ENCODE measurements around the gene IGFBP1. TPM values are rescaled to one million over a fixed set of nuclear protein-coding genes. Genes with fewer than 3 reads are reported as not detected.

The IGFBP1 gene
- total RNA-seq, 4 donors from 2014 or later: not detected

GRCh38 chr7:45911311-45911710, 23.0 kb downstream of the IGFBP1 start:
- no peak for ATAC-seq
- no peaks in the 10 kb centered on the region for H3K9me3 ChIP-seq
- 77 to 81% methylated on average over 8 of the region's 9 CpGs for WGBS, 2 donors (ENCODE audit: low coverage in 1 of 2)
- TF ChIP-seq CTCF (IDR thresholded peaks at IDR 0.05): no peak
- TF ChIP-seq POLR2A (IDR thresholded peaks at IDR 0.05): no peak
- TF ChIP-seq POLR2AphosphoS5 (IDR thresholded peaks at IDR 0.05): no peak
- H3K4me3 ChIP-seq: no peak overlapping the region
- H3K27ac ChIP-seq: no peak overlapping the region
- H3K4me1 ChIP-seq: no peaks in the 10 kb centered on the region
- H3K27me3 ChIP-seq: peaks cover 21% of the 10 kb centered on the region
- H3K36me3 ChIP-seq: peaks cover 0 to 6% of the 10 kb centered on the region in 2 donors

GRCh38 chr7:45912972-45913371, 24.7 kb downstream of the IGFBP1 start:
- H3K4me1 ChIP-seq: peaks cover 0 to 6% (median 0%) of the 10 kb centered on the region in 3 donors
- H3K27ac ChIP-seq: no peak overlapping the region
- H3K27me3 ChIP-seq: peaks cover 36% of the 10 kb centered on the region
- H3K9me3 ChIP-seq: no peaks in the 10 kb centered on the region
- 88 to 96% methylated on average over 5 to 7 of the region's 7 CpGs for WGBS, 2 donors (ENCODE audit: low coverage in 1 of 2)
- no peak for TF ChIP-seq CTCF (IDR thresholded peaks at IDR 0.05)
- no peak for TF ChIP-seq POLR2AphosphoS5 (IDR thresholded peaks at IDR 0.05)
- no peak for TF ChIP-seq POLR2A (IDR thresholded peaks at IDR 0.05)
- TF ChIP-seq EP300 (IDR thresholded peaks at IDR 0.05): no peak
- peaks cover 0 to 6% of the 10 kb centered on the region in 2 donors for H3K36me3 ChIP-seq
- no peak overlapping the region for H3K4me3 ChIP-seq
- ATAC-seq: no peak

- WGBS, 2 donors (ENCODE audit: low coverage in 1 of 2): 93% methylated on average over 3 of the region's 12 CpGs; no CpG with 5 or more reads in 1 of the 2 donors
Observed at GRCh38 chr7:45914911-45915310, 26.6 kb downstream of the IGFBP1 start.

GRCh38 chr7:45915606-45916005, 27.3 kb downstream of the IGFBP1 start:
- H3K4me1 ChIP-seq: peaks cover 0 to 29% (median 8%) of the 10 kb centered on the region in 3 donors
- 60 to 87% methylated on average over 1 to 3 of the region's 3 CpGs for WGBS, 2 donors (ENCODE audit: low coverage in 1 of 2)
- no peak for ATAC-seq
- no peak overlapping the region for H3K4me3 ChIP-seq
- H3K27ac ChIP-seq: no peak overlapping the region
- peaks cover 62% of the 10 kb centered on the region for H3K27me3 ChIP-seq
- TF ChIP-seq POLR2A (IDR thresholded peaks at IDR 0.05) (no peak), CTCF (IDR thresholded peaks at IDR 0.05) (no peak), EP300 (IDR thresholded peaks at IDR 0.05) (no peak), POLR2AphosphoS5 (IDR thresholded peaks at IDR 0.05) (no peak)
- peaks cover 0 to 6% of the 10 kb centered on the region in 2 donors for H3K36me3 ChIP-seq
- H3K9me3 ChIP-seq: no peaks in the 10 kb centered on the region

More at GRCh38 chr7:45914911-45915310, 26.6 kb downstream of the IGFBP1 start:
- Histone ChIP-seq H3K36me3 (peaks cover 0 to 6% of the 10 kb centered on the region in 2 donors), H3K4me3 (no peak overlapping the region), H3K27me3 (peaks cover 55% of the 10 kb centered on the region), H3K4me1 (peaks cover 0 to 23% (median 2%) of the 10 kb centered on the region in 3 donors), H3K9me3 (no peaks in the 10 kb centered on the region), H3K27ac (no peak overlapping the region)
- TF ChIP-seq POLR2AphosphoS5 (IDR thresholded peaks at IDR 0.05) (no peak), CTCF (IDR thresholded peaks at IDR 0.05) (no peak), POLR2A (IDR thresholded peaks at IDR 0.05) (no peak), EP300 (IDR thresholded peaks at IDR 0.05) (no peak)
- no peak for ATAC-seq

GRCh38 chr7:45917064-45917463, 28.8 kb downstream of the IGFBP1 start:
- Histone ChIP-seq H3K27me3 (peaks cover 77% of the 10 kb centered on the region), H3K36me3 (peaks cover 0 to 6% of the 10 kb centered on the region in 2 donors), H3K4me1 (peaks cover 0 to 44% (median 15%) of the 10 kb centered on the region in 3 donors), H3K27ac (no peak overlapping the region), H3K4me3 (no peak overlapping the region), H3K9me3 (no peaks in the 10 kb centered on the region)
- WGBS, 2 donors (ENCODE audit: low coverage in 1 of 2): 55 to 90% methylated on average over 7 to 11 of the region's 14 CpGs
- no peak for TF ChIP-seq CTCF (IDR thresholded peaks at IDR 0.05)
- no peak for TF ChIP-seq POLR2A (IDR thresholded peaks at IDR 0.05)
- TF ChIP-seq POLR2AphosphoS5 (IDR thresholded peaks at IDR 0.05): no peak
- TF ChIP-seq EP300 (IDR thresholded peaks at IDR 0.05): no peak
- no peak for ATAC-seq
